ENCODE measurements around the gene SHROOM3. TPM values are rescaled to one million over a fixed set of nuclear protein-coding genes. Genes with fewer than 3 reads are reported as not detected.

Gene SHROOM3
- total RNA-seq, 6 experiments from 2014 or later = 15.2 to 35.8 (median 29.9) TPM

- TF ChIP-seq POLR2A (IDR thresholded peaks at IDR 0.05) (peak; percentile 97), CTCF (IDR thresholded peaks at IDR 0.05) (no peak)
- Histone ChIP-seq H3K27me3 (no peaks in the 10 kb centered on the region), H3K9me3 (no peaks in the 10 kb centered on the region), H3K36me3 (no peaks in the 10 kb centered on the region), H3K27ac (peak overlapping the region; percentile 91 to 94 (median 92)), H3K4me1 (peaks cover 0 to 13% (median 8%) of the 10 kb centered on the region in 4 donors), H3K4me3 (peak overlapping the region; percentile 41 to 64 (median 58))
- intact Hi-C loops (cut with DNase I) = no loop called here
- ATAC-seq (peak; percentile 89 to 93 (median 90)), DNase-seq (peak; percentile 45 to 88 (median 57))
- 14% methylated on average over 10 of the region's 11 CpGs for WGBS (ENCODE audit: insufficient coverage, low coverage, low lambda C conversion rate, missing lambda C conversion rate)
Observed at GRCh38 chr4:76830964-76831703, 396.1 kb downstream of the SHROOM3 start.

DNA sequence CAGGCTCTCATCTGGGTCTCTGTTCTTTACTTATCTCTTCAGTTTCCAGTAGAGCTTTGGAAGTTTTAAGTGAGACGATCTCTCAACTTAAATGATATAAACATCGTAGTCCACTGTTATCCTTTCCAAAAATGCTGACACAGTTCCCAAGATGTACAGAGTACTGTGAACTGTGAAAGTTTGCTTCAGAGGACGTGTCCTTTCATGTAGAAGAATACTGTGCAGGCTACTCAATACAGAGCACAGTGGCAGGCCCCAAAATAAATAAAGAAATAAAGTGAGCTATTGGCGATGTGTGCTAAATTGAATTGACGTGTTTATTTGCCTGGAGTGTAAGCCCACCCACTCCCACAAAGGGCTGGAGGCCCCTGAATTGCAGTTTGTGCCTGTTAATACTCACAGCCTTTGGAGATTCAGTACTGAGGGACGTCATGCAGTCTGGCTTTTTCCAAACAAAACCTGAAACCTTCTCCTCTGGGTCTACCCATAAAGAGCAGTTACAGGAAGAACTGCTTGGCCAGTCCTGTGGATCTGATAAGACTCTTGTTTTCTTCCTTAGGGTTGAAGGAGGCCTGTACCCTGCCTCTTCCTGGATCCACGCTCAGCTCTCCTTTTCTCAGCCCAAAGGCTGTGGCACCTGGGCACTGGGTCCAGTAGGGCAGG is 396.8 kb downstream of the SHROOM3 start:
- intact Hi-C loops (cut with DNase I) = no loop called here
- H3K4me1 ChIP-seq = peaks cover 0 to 13% (median 8%) of the 10 kb centered on the region in 4 donors
- WGBS (ENCODE audit: insufficient coverage, low coverage, low lambda C conversion rate, missing lambda C conversion rate) = 29% methylated on average over 7 of the region's 7 CpGs
- no peak for TF ChIP-seq CTCF (IDR thresholded peaks at IDR 0.05)
- TF ChIP-seq POLR2A (IDR thresholded peaks at IDR 0.05) = peak; percentile 17
- H3K27me3 ChIP-seq = no peaks in the 10 kb centered on the region
- peak overlapping the region; percentile 41 to 64 (median 58) for H3K4me3 ChIP-seq
- H3K27ac ChIP-seq = peak overlapping the region; percentile 91 to 94 (median 92)
- no peaks in the 10 kb centered on the region for H3K9me3 ChIP-seq
- ATAC-seq = peak; percentile 46 to 61 (median 56)
- DNase-seq = peak in 1 of 3 donors; percentile 55
- no peaks in the 10 kb centered on the region for H3K36me3 ChIP-seq

MicroRNAs encoded within 50 kb of the gene (microRNA counts, 767-probe panel; counts per million panel counts)
- microRNA hsa-miR-548ah-5p = 237 counts per million

Small RNA genes within 50 kb of the gene (microRNA-seq; reads per million reads assigned to microRNA genes)
- gene MIR4450 = 0 reads per million in 2 donors
- 47.7 to 79.5 reads per million in 2 donors for gene MIR548AH

Small RNA genes within 50 kb of the gene (small RNA-seq; reads per million reads assigned to genes)
- gene MIR4450 (0 reads per million in 2 experiments), gene RF00278 (0 reads per million in 2 experiments), gene RNU6-145P (0 reads per million in 2 experiments)

Other genes starting within 250 kb of the SHROOM3 start
- 100 to 1,000 TPM; 102 to 133 (median 125) TPM for gene SCARB2, start 221.4 kb upstream of the SHROOM3 start, total RNA-seq
- 1 to 10 TPM; 1.2 to 5.0 (median 2.9) TPM for gene FAM47E, start 183.5 kb upstream of the SHROOM3 start, total RNA-seq
- gene STBD1, start 128.5 kb upstream of the SHROOM3 start, total RNA-seq = 10 to 100 TPM; 16.3 to 53.5 (median 37.6) TPM
- 1 to 10 TPM in 4 of 6 experiments, under 1 TPM in 2; 0.51 to 2.9 (median 1.3) TPM for gene CCDC158, start 14.1 kb upstream of the SHROOM3 start, total RNA-seq